ENCODE results near the gene DDO. TPM values are rescaled to one million over a fixed set of nuclear protein-coding genes. Genes with fewer than 3 reads are reported as not detected.

Gene DDO
- total RNA-seq, 6 experiments from 2014 or later, result 4.6 to 9.4 (median 6.4) TPM

DNA sequence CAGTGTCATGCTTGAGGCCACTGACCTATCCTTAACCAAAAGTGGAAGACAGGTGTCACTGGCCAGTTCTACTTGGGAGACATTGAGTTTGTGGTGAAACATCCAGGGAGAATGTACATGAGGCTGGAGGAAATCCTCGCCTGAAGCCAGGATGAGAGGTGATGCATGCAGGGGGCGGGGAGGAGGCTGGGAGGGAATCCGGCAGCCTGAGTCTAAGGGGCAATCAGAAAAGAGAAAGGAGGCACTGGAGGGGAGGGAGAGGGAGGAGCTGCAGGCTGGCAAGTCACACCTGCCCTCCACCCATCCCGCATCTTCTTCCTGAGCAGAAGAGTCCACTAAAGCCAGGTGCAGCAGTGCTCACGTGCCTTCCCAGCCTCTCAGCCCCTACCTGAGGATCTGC lies 14.9 kb upstream of the DDO start:
- TF ChIP-seq POLR2A (IDR thresholded peaks at IDR 0.05), result no peak
- TF ChIP-seq, protein P1, sequence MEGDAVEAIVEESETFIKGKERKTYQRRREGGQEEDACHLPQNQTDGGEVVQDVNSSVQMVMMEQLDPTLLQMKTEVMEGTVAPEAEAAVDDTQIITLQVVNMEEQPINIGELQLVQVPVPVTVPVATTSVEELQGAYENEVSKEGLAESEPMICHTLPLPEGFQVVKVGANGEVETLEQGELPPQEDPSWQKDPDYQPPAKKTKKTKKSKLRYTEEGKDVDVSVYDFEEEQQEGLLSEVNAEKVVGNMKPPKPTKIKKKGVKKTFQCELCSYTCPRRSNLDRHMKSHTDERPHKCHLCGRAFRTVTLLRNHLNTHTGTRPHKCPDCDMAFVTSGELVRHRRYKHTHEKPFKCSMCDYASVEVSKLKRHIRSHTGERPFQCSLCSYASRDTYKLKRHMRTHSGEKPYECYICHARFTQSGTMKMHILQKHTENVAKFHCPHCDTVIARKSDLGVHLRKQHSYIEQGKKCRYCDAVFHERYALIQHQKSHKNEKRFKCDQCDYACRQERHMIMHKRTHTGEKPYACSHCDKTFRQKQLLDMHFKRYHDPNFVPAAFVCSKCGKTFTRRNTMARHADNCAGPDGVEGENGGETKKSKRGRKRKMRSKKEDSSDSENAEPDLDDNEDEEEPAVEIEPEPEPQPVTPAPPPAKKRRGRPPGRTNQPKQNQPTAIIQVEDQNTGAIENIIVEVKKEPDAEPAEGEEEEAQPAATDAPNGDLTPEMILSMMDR (IDR thresholded peaks at IDR 0.05), result no peak
- WGBS (ENCODE audit: insufficient coverage, low coverage, low lambda C conversion rate, missing lambda C conversion rate), result 64% methylated on average over 2 of the region's 5 CpGs
- intact Hi-C loops (cut with DNase I), result no loop called here

GRCh38 chr6:110428153-110428552 lies 12.8 kb upstream of the DDO start:
- DNase-seq, result no peak
- intact Hi-C loops (cut with DNase I), result no loop called here
- no peaks in the 10 kb centered on the region for H3K9me3 ChIP-seq
- no peak overlapping the region for H3K4me3 ChIP-seq
- peaks cover 0 to 12% (median 4%) of the 10 kb centered on the region in 4 donors for H3K4me1 ChIP-seq
- H3K36me3 ChIP-seq, result no peaks in the 10 kb centered on the region
- H3K27me3 ChIP-seq, result no peaks in the 10 kb centered on the region
- TF ChIP-seq, protein P1 (IDR thresholded peaks at IDR 0.05), result no peak
- TF ChIP-seq POLR2A (IDR thresholded peaks at IDR 0.05), result no peak
- H3K27ac ChIP-seq, result no peak overlapping the region
- WGBS (ENCODE audit: insufficient coverage, low coverage, low lambda C conversion rate, missing lambda C conversion rate), result 100% methylated on average over 2 of the region's 2 CpGs
- no peak for ATAC-seq

More for the DNA sequence above, 14.9 kb upstream of the DDO start:
- Histone ChIP-seq H3K4me1 (peaks cover 0 to 12% (median 4%) of the 10 kb centered on the region in 4 donors), H3K27ac (no peak overlapping the region), H3K9me3 (no peaks in the 10 kb centered on the region), H3K36me3 (no peaks in the 10 kb centered on the region), H3K4me3 (no peak overlapping the region), H3K27me3 (no peaks in the 10 kb centered on the region)
- no peak for DNase-seq
- no peak for ATAC-seq

- Histone ChIP-seq H3K4me3 (no peak overlapping the region), H3K27me3 (no peaks in the 10 kb centered on the region), H3K4me1 (no peaks in the 10 kb centered on the region), H3K9me3 (no peaks in the 10 kb centered on the region), H3K27ac (no peak overlapping the region), H3K36me3 (no peaks in the 10 kb centered on the region)
- ATAC-seq (no peak), DNase-seq (no peak)
- TF ChIP-seq POLR2A (IDR thresholded peaks at IDR 0.05), result no peak
- TF ChIP-seq, protein P1 (IDR thresholded peaks at IDR 0.05), result no peak
- WGBS (ENCODE audit: insufficient coverage, low coverage, low lambda C conversion rate, missing lambda C conversion rate), result 42% methylated on average over 5 of the region's 5 CpGs
- intact Hi-C loops (cut with DNase I), result no loop called here
Observed at GRCh38 chr6:110425816-110426215, 10.4 kb upstream of the DDO start.

DNA sequence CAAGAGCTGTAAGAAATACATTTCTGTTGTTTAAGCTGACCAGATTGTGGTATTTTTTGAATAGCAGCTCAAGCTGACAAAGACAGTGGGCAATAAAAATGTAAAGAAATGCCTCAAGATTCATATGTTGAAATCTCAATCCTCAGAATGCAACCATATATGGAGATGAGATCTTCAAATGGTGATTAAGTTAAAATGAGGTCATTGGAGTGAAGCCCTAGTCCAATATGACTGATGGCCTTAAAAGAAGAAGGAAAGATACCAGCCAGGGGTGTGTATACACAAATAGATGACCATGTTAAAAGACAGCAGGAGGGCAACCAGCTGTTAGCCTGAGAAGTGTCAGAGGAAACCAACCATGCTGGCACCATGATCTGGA lies 7.1 kb upstream of the DDO start:
- intact Hi-C loops (cut with DNase I), result no loop called here
- Histone ChIP-seq H3K4me1 (peaks cover 0 to 21% (median 9%) of the 10 kb centered on the region in 4 donors), H3K27ac (no peak overlapping the region), H3K4me3 (no peak overlapping the region), H3K27me3 (no peaks in the 10 kb centered on the region), H3K36me3 (no peaks in the 10 kb centered on the region), H3K9me3 (no peaks in the 10 kb centered on the region)
- ATAC-seq (no peak), DNase-seq (no peak)
- TF ChIP-seq, protein P1 (IDR thresholded peaks at IDR 0.05), result no peak
- no peak for TF ChIP-seq POLR2A (IDR thresholded peaks at IDR 0.05)
